Measurements from ENCODE around the gene FUOM.
A peak's percentile ranks its signal among the peaks of the same experiment; 100 is the strongest.

FUOM gene

DNA sequence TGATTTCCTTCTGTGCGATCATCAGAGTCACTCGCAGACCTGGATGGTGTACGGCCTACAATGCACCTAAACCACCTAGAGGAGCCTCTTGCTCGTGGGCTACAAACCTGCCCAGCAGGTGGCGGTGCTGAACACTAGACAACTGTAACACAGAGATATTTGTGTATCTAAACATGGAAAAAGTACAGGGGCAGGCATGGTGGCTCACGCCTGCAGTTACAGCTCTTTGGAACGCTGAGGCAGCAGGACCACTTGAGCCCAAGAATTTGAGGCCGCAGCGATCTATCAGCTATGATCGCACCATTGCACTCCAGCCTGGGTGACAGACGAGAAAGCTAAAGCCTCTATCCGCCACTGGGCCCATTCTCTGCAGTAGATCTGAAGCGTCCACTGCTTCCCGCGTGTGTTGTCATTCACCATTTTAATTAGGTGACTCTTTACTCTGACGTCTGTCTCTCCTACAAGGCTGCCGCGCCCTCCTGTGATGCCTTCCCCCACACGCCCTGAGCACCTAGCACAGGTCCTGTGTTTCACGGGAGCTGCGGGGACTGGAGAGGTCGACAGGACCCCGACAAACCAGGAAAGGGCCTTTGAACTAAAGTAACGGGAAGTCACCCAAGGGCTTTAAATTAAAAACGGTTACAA, 49.9 kb downstream of the FUOM start:
- H3K36me3 Mint-ChIP-seq = peaks cover 17 to 33% of the 10 kb centered on the region in 2 donors
- H3K4me1 Mint-ChIP-seq = peaks cover 25 to 47% of the 10 kb centered on the region in 2 donors
- H3K4me3 Mint-ChIP-seq = peak overlapping the region; percentile 98
- no peaks in the 10 kb centered on the region for H3K27me3 Mint-ChIP-seq
- peak; percentile 49 to 50 for ATAC-seq (replicated peaks)
- DNase-seq = peak; percentile 72
- no peaks in the 10 kb centered on the region for H3K9me3 Mint-ChIP-seq
- peak overlapping the region; percentile 99 for H3K27ac Mint-ChIP-seq

- Mint-ChIP-seq H3K4me1 (peaks cover 25 to 51% of the 10 kb centered on the region in 2 donors), H3K27me3 (no peaks in the 10 kb centered on the region), H3K4me3 (peak overlapping the region; percentile 52 to 98), H3K36me3 (peaks cover 16 to 34% of the 10 kb centered on the region in 2 donors), H3K27ac (peak overlapping the region; percentile 99), H3K9me3 (no peaks in the 10 kb centered on the region)
- DNase-seq (no peak), ATAC-seq (replicated peaks) (no peak)
Observed at GRCh38 chr10:133306941-133307379, 50.9 kb downstream of the FUOM start.

DNA sequence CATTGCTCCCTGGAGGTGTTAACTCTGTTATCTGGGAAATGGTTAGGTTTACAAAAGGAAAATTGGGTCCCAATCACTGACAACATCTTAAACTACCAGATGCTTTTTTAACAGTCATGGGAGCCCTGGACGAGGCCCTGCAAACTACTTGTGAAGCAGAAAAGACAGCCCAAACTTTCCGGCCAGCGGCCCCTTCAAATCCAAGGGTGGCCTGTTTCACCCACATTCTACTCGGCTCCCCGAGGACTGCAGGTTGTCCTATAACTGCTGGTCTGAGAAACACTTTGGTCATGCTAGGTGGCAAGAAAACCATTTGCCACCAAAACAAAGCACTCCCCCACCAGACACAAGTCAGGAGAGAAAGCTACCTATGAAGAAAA, 51.7 kb downstream of the FUOM start:
- H3K4me3 Mint-ChIP-seq = peak overlapping the region; percentile 5 to 17
- no peak for ATAC-seq (replicated peaks)
- no peaks in the 10 kb centered on the region for H3K9me3 Mint-ChIP-seq
- H3K36me3 Mint-ChIP-seq = peaks cover 17 to 35% of the 10 kb centered on the region in 2 donors
- peak overlapping the region; percentile 93 for H3K27ac Mint-ChIP-seq
- no peaks in the 10 kb centered on the region for H3K27me3 Mint-ChIP-seq
- H3K4me1 Mint-ChIP-seq = peaks cover 25 to 51% of the 10 kb centered on the region in 2 donors
- no peak for DNase-seq
